GM19452 (cell line): ENCODE data around the gene METTL23.
"Not testable (repeated sequence)": the region's sequence is repeated elsewhere in the genome, so short reads cannot be mapped to it uniquely, and the experiment has no call there.

ENCODE experiments used
- ATAC-seq: cut with Tn5 transposase; IDR thresholded peaks from one replicate; pipeline ENCODE4 v1.9.1; 2021; ENCODE audit not compliant: unreplicated experiment

METTL23 gene

DNA sequence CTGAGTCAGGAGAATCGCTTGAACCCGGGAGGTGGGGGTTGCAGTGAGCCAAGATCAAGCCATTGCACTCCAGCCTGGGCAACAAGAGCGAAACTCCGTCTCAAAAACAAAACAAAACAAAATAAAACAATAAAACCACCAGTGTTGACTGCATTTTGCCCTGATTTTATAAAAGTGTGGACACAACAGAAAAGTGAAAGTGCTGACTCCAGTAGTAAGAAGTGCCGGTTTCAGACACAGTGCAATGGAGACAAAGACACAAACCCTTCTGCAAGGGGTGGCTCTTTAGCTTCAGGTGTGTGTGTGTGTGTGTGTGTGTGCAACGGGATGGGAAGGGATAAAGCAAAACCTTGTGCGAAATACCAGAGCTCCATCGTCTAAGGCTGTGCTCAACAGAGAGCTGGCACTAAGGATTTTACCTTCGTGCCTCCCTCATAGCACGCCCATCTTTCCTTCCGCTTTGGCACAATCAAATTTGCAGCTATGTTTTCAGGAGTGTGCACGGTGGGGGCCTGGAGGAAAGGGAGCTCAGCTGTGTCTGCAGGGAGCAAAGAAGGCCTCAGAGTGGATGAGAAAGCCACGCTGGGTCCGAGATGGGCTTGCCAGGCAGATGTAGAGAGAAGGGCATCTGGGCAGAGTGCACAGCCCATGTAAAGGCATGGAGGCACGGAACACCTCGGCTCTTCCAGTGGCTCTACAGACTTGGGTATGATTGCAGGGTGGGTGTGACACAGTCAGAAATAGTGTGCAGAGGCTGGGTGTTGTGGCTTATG lies 31.4 kb upstream of the METTL23 start:
- ATAC-seq, result no peak

DNA sequence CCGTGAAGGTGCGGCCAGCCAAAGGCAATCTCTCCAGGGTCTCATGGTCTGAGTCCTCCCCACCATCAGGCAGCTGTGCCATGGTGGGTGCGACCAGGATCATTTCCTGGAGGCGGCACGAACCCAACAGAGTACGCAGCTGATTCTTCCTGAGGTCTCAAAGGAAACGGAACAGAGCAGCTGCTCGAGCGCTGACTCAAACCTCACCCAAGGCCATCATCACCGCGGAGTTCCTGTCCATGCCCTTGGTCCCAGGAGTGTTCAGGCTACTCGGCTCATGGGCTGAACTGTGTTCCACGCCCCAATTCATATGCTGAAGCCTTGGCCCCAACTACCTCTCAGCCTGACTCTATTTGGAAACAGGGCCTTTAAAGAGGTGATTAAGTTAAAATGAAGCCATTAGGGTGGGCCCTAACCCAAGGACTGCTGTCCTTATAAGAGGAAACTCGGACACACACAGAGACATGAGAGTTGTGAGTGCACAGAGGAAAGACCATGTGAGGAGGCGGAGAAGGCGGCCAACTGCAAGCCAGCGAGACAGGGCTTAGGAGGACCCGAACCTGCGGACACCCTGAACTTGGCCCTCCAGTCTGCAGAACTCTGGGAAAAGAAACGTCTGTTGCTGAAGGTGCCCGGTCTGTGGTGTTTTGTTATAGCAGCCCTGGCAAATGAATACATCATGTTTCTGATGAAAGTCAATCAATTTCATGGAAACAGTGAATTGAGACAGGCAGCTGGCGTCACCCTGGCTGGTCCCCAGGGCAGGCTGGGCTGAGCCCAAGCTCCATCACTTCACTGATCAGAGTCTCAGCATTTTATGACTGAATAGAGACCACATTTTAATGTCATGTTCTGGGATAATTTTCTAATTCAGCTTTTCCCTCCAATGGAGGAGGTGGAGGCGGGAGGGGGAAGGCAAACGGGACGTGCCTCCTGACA lies 29.6 kb upstream of the METTL23 start:
- ATAC-seq, result peak; percentile 78

GRCh38 chr17:76697702-76698465 lies 28.8 kb upstream of the METTL23 start:
- no peak for ATAC-seq

DNA sequence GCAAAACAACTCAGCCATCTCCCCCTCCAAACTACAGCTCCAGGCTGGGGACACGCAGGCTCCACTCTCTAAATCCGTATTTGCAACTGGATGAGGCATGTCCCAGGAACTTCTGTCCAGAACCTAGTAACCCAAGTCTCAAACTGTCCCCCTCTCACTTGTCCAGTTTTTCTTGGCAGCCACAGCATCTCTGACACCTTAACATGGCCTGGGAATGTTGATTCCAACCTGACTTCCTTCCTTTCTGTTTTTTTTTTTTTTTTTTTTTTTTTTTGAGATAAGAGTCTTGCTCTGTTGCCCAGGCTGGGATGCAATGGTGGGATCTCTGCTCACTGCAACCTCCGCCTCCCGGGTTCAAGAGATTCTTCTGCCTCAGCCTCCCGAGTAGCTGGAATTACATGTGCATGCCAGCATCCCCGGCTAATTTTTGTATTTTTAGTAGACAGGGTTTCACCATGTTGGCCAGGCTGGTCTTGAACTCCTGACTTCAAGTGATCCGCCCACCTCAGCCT lies 28.1 kb upstream of the METTL23 start:
- not testable (repeated sequence) for ATAC-seq

DNA sequence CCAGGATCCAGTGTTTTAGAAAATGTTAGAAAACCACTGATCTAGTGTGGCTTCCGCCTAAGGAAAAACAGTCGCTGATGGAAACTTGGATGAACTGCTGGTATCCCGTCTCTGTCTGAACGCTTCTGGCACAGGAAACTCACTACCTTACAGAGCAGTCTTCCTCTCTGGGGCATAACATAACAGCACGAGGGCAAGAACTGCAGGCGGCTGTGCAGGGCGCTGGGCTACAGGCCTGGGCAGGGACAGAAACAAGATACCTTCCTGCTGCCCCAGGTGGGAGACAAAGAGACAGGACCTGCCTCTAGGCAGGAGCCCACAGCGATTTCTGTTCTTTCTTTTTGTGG lies 26.4 kb upstream of the METTL23 start:
- no peak for ATAC-seq

GRCh38 chr17:76700617-76701470 lies 25.8 kb upstream of the METTL23 start:
- no peak for ATAC-seq

GRCh38 chr17:76701471-76701967 lies 25.1 kb upstream of the METTL23 start:
- ATAC-seq, result no peak

- no peak for ATAC-seq
Measured at GRCh38 chr17:76702076-76702475, 24.6 kb upstream of the METTL23 start.

DNA sequence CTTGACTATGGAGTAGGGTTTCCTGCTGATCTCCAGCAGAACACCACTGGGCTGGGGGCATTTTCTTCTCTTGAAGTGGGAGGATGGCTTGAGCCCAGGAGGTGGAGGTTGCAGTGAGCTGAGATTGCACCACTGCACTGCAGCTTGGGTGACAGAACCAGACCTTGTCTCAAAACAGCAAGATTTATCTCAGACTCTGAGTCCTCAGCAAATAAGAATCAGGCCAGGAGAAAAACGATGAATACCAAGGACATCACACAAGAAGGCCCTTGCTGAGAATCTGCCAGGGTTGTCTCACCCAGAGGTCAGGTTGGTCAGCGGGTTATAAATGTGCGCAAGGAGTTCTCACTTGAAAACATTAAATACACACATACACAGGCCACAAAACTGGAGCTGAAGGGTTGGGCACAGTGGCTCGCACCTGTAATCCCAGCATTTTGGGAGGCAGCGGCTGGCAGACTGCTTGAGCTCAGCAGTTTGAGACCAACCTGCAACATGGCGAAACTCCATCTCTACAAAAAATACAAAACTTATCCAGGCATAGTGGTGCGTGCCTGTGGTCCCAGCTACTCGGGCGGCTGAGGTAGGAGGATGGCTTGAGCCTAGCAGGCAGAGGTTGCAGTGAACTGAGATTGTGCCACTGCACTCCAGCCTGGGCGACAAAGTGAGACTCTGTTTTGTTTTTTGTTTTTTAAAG lies 23.6 kb upstream of the METTL23 start:
- no peak for ATAC-seq

DNA sequence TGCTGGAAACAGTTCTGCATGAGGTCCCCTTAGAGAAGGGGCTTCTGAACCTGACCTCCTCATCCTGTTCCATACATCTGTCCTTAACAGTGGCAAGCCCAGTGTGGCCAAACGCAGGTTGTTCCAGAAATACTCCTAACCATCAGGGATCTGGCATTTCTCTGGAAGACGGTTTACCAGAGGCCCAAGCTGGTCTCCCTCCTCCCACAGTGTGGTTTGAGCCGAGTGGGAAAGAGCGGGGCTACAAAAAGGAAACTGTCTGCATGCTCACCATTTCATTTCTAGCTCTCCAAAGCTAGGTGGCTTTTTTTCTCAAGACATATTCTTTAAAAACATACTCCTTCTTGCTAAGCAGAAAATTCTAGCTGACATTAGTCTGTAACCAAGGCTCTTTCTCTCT lies 21.8 kb upstream of the METTL23 start:
- ATAC-seq, result no peak

GRCh38 chr17:76706817-76707216 lies 19.8 kb upstream of the METTL23 start:
- ATAC-seq, result no peak

DNA sequence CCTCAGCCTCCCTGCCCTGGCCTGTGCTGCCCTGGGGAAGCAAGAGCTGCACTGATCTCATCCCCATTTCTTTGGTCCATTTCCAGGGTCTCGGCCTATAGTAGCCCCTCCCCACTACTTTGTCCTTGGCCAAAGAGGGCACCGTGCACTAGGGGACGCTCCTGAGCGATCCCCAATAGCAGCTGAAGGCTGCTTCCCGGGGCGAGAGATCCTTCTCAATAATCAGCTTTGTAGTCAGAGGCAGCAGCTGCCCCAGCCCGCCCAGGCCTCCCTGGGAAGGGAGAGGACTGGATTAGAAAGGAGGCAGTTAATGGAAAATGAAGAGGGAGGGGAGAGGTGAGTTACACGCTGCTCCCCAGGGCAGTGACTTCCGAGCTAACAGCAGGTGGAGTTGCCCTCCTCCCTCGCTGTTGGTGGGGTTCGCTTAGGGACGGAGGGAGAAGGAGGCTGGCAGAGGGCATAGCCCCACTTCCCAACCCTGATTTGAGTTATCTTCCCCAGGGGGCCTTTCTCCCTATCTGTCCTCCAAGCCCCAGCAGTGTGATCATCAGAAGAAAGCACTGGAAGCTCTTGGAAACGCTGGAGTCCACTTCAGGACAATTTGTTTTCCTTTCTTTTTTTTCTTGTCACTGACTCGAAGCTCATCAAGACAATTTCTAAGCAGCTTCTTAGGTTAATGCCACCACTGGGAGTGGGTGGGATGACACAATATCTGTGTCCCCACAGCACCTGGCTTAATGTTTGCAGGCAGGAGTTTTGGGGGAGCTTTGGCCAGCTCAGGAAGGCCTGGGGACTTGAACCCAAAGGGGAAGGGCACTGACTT lies 18.4 kb upstream of the METTL23 start:
- no peak for ATAC-seq

- ATAC-seq, result no peak
Measured at GRCh38 chr17:76709077-76709950, 17.3 kb upstream of the METTL23 start.

- not testable (repeated sequence) for ATAC-seq
Measured at GRCh38 chr17:76709951-76710862, 16.4 kb upstream of the METTL23 start.

GRCh38 chr17:76710863-76711611 lies 15.6 kb upstream of the METTL23 start, which contains the start of gene MXRA7:
TSS of gene MXRA7 (minus strand) at chr17:76710965. CDS start at chr17:76710946, 19 bp downstream.
- no peak for ATAC-seq

DNA sequence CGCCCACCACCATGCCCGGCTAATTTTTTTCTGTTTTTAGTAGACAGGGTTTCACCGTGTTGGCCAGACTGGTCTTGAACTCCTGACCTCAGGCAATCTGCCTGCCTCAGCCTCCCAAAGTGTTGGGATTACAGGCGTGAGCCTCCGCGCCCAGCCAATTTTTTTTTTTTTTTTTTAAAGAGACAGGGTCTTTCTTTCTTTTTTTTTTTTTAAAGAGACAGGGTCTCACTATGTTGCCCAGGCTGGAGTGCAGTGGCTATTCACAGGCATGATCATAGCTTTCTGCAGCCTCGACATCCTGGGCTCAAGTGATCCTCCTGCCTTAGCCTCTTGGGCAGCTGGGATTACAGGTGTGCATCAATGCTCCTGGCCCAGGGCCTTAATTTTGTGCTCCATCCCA lies 14.3 kb upstream of the METTL23 start:
- not testable (repeated sequence) for ATAC-seq
